ENCODE results near the gene GLYAT. TPM values are rescaled to one million over a fixed set of nuclear protein-coding genes. Genes with fewer than 3 reads are reported as not detected.

The GLYAT gene, protein sequence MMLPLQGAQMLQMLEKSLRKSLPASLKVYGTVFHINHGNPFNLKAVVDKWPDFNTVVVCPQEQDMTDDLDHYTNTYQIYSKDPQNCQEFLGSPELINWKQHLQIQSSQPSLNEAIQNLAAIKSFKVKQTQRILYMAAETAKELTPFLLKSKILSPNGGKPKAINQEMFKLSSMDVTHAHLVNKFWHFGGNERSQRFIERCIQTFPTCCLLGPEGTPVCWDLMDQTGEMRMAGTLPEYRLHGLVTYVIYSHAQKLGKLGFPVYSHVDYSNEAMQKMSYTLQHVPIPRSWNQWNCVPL
- polyA plus RNA-seq (2012; ENCODE audit: insufficient read depth, insufficient read length), result not detected

DNA sequence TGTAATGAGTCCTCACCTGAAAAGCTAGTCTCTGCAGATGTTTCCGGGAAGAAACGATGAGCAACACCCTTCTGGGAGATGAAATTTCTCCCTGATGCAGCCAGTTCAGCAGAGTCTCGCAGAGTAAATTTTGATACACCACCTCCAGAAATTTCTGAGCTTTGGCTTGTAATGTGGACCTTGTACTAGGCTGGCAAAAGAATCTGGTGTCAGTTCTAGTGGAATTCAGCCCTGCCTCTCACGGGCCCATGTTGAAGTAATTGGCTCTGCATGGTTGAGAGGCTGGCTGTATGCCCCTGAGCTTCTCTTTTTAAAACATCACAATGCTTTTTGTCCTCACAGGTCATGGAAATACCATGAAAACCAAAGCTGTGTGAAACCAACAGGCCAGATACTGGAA is at the start of gene GLYAT:
Gene GLYAT, minus strand, starts transcription at position 125 of the 400 bp plus-strand sequence. CDS start 7,447 bp downstream, outside the sequence.
- DNase-seq (ENCODE audit: low read depth, low spot score), result no peak
- H3K4me3 ChIP-seq (ENCODE audit: low read length), result no peak within 1 kb of the TSS

DNA sequence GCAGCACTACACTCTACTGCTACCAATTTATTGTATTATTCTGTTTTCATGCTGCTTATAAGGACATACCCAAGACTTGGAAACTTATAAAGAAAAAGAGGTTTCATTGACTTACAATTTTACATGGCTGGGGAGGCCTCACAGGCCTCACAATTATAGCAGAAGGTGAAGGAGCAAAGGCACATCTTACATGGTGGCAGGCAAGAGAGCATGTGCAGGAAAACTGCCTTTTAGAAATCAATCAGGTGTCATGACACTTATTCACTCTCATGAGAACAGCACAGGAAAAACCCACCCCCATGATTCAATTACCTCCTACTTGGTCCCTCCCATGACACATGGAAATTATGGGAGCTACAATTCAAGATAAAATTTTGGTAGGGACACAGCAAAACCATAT is 49.6 kb upstream of the GLYAT start:
- no peak overlapping the region for H3K4me3 ChIP-seq (ENCODE audit: low read length)
- DNase-seq (ENCODE audit: low read depth, low spot score), result no peak

DNA sequence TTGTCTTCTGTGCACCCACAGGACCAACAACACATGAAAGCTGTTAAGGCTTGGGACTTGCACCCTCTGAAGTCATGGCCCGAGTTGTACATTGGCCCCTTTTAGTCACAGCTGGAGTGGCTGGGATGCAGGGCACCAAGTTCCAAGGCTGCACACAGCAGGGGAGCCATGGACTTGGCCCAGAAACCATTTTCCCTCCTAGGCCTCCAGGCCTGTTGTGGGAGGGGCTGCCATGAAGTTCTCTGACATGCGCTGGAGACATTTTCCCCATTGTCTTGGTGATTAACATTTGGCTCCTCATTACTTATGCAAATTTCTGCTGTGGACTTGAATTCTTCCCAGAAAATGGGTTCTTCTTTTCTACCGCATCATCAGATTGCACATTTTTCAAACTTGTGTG is 48.8 kb upstream of the GLYAT start:
- DNase-seq (ENCODE audit: low read depth, low spot score), result no peak
- H3K4me3 ChIP-seq (ENCODE audit: low read length), result no peak overlapping the region

DNA sequence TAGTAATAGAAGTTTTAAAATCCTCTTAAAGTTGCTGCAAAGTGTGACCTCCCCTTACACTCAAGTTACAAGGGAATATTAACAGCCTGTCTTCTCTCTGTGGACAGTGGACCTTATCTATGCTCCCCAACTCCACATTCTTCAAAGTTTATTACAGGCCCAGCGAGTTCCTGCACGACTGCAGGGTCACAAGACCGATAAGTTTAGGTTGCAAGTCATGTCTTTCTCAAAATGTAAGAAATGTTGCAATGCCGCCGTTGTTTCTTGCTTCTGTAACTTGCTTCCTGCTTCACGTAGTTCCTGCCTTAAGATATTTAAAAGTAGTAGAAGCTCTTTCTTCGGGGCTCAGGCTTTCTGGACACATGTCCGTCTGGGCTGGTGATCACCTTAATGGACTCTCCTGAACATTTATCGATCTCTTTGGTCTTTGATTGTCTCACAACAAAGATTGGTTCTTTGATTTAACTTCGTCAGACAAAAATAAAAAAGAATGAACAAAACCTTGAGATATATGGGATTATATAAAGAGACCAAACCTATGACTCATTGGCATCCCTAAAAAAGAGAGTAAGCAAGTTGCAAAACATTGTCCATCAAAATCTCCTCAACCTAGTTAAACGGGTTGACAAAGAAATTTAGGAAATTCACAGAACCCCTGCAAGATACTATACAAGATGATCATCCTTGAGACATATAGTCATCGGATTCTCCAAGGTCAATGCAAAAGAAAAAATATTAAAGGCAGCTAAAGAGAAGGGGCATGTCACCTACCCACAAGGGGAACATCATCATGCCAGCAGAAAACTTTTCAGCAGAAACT is 45.4 kb upstream of the GLYAT start:
- no peak for DNase-seq (ENCODE audit: low read depth, low spot score)
- no peak overlapping the region for H3K4me3 ChIP-seq (ENCODE audit: low read length)

GRCh38 chr11:58775066-58775708 is 43.4 kb upstream of the GLYAT start:
- H3K4me3 ChIP-seq (ENCODE audit: low read length), result no peak overlapping the region
- no peak for DNase-seq (ENCODE audit: low read depth, low spot score)

- no peak for DNase-seq (ENCODE audit: low read depth, low spot score)
- H3K4me3 ChIP-seq (ENCODE audit: low read length), result no peak overlapping the region
Observed at GRCh38 chr11:58774164-58774593, 42.4 kb upstream of the GLYAT start.

- no peak for DNase-seq (ENCODE audit: low read depth, low spot score)
- no peak overlapping the region for H3K4me3 ChIP-seq (ENCODE audit: low read length)
Observed at GRCh38 chr11:58773337-58773736, 41.6 kb upstream of the GLYAT start.

GRCh38 chr11:58772329-58773285 is 40.9 kb upstream of the GLYAT start:
- no peak for DNase-seq (ENCODE audit: low read depth, low spot score)
- no peak overlapping the region for H3K4me3 ChIP-seq (ENCODE audit: low read length)

DNA sequence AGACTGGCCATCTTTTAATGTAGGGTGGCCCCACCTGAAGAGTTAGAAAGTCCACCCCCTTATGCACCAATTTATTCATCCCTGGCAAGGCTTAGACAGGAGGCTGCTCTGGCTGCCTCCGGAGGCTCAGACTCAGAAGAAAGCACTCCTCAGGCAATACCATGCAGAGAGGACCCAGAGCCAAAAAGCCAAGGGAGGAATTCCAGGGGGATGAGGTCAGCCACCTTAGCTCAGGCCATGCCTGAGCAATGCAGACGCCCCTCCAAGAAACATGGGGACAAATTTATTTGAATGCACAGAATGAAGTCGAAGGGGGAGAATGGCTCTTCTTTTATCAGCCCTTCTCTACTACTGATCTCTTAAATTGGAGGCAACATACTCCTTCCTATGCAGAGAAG is 39.7 kb upstream of the GLYAT start:
- no peak overlapping the region for H3K4me3 ChIP-seq (ENCODE audit: low read length)
- DNase-seq (ENCODE audit: low read depth, low spot score), result no peak

- DNase-seq (ENCODE audit: low read depth, low spot score), result no peak
- H3K4me3 ChIP-seq (ENCODE audit: low read length), result no peak overlapping the region
Observed at GRCh38 chr11:58770627-58771457, 39.1 kb upstream of the GLYAT start.

- DNase-seq (ENCODE audit: low read depth, low spot score), result no peak
- H3K4me3 ChIP-seq (ENCODE audit: low read length), result no peak overlapping the region
Observed at GRCh38 chr11:58770166-58770565, 38.4 kb upstream of the GLYAT start.

DNA sequence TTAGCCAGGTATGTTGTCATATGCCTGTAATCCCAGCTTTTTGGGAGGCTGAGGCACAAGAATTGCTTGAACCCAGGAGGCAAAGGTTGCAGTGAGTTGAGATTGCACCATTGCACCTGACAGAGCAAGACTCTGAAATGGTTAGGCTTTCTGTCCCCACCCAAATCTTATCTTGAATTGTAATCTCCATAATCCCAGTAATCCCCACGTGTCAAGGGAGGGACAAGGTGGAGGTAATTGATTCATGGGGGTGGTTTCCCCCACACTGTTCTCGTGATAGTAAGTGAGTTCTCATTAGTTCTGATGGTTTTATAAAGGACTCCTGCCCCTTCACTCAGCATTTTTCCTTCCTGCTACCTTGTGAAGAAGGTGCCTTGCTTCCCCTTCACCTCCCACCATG is 37.6 kb upstream of the GLYAT start:
- no peak overlapping the region for H3K4me3 ChIP-seq (ENCODE audit: low read length)
- no peak for DNase-seq (ENCODE audit: low read depth, low spot score)

GRCh38 chr11:58768137-58768536 is 36.4 kb upstream of the GLYAT start:
- DNase-seq (ENCODE audit: low read depth, low spot score), result no peak
- no peak overlapping the region for H3K4me3 ChIP-seq (ENCODE audit: low read length)

DNA sequence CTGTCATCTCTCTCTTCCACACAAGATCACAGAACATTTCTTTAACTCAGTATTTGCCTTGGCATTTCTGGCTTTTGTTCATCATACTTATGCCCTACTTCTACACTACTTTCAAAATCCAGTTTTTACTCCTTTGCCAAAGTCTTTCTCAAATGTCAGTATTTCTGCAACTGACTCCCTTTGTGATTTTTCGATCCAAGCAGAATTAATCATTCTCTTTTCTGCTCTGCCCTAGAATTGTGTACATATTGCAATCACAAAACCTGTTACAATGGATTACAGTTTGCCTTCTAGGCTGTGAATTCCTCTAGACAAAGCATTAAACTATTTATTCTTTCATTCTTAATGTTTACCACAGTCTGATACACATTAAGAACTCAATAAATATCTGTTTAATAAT is 33.3 kb upstream of the GLYAT start:
- no peak overlapping the region for H3K4me3 ChIP-seq (ENCODE audit: low read length)
- DNase-seq (ENCODE audit: low read depth, low spot score), result no peak

- no peak for DNase-seq (ENCODE audit: low read depth, low spot score)
- H3K4me3 ChIP-seq (ENCODE audit: low read length), result no peak overlapping the region
Observed at GRCh38 chr11:58763120-58763490, 31.4 kb upstream of the GLYAT start.

- DNase-seq (ENCODE audit: low read depth, low spot score), result no peak
- no peak overlapping the region for H3K4me3 ChIP-seq (ENCODE audit: low read length)
Observed at GRCh38 chr11:58762284-58763119, 30.8 kb upstream of the GLYAT start.

GRCh38 chr11:58757439-58757838 is 25.7 kb upstream of the GLYAT start:
- DNase-seq (ENCODE audit: low read depth, low spot score), result no peak
- H3K4me3 ChIP-seq (ENCODE audit: low read length), result no peak overlapping the region
